OCI-LY7 (cell line): ENCODE measurements around the gene INO80E.

Source experiments
- EZH2phosphoT487 ChIP-seq: fragments of 200-600 bp; sonication (generic); IDR thresholded peaks from 2 replicates; pipeline ENCODE4 v1.6.1; 2018; ENCODE audit warnings: low read depth, borderline replicate concordance, mild to moderate bottlenecking, mixed run types, antibody characterized with exemption, low read length, moderate library complexity, mixed read lengths
- TF ChIP-seq, protein P1 (sequence below): fragments of 200-600 bp; sonication (generic); conservative IDR thresholded peaks from 2 replicates; pipeline ENCODE4 v1.5.1; 2014; ENCODE audit warnings: mild to moderate bottlenecking, antibody characterized with exemption, low read length, moderate library complexity, mixed read lengths

GRCh38 chr16:30010844-30011713, 15.0 kb downstream of the INO80E start, which contains the start of gene DOC2A:
- TF ChIP-seq, protein P1, sequence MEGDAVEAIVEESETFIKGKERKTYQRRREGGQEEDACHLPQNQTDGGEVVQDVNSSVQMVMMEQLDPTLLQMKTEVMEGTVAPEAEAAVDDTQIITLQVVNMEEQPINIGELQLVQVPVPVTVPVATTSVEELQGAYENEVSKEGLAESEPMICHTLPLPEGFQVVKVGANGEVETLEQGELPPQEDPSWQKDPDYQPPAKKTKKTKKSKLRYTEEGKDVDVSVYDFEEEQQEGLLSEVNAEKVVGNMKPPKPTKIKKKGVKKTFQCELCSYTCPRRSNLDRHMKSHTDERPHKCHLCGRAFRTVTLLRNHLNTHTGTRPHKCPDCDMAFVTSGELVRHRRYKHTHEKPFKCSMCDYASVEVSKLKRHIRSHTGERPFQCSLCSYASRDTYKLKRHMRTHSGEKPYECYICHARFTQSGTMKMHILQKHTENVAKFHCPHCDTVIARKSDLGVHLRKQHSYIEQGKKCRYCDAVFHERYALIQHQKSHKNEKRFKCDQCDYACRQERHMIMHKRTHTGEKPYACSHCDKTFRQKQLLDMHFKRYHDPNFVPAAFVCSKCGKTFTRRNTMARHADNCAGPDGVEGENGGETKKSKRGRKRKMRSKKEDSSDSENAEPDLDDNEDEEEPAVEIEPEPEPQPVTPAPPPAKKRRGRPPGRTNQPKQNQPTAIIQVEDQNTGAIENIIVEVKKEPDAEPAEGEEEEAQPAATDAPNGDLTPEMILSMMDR, result no peak
- no peak for TF ChIP-seq EZH2phosphoT487
